HuH-7.5 (cell line): ENCODE data around the gene REG3G.
"Not testable (repeated sequence)": the region's sequence is repeated elsewhere in the genome, so short reads cannot be mapped to it uniquely, and the experiment has no call there.

Source experiments
- DNase-seq: peaks from one replicate; pipeline ENCODE4 v3.0.0; 2011; ENCODE audit warnings: low spot score

Gene REG3G

GRCh38 chr2:79016342-79016741, 9.2 kb upstream of the REG3G start:
- DNase-seq, result no peak

GRCh38 chr2:79026061-79026460, 559 bp downstream of the REG3G start:
- DNase-seq, result no peak

- DNase-seq, result no peak
Observed at GRCh38 chr2:79039944-79040343, 14.4 kb downstream of the REG3G start.

GRCh38 chr2:79041032-79041448, 15.5 kb downstream of the REG3G start:
- DNase-seq, result no peak

GRCh38 chr2:79053486-79053885, 28.0 kb downstream of the REG3G start:
- not testable (repeated sequence) for DNase-seq

GRCh38 chr2:79054769-79055168, 29.3 kb downstream of the REG3G start:
- not testable (repeated sequence) for DNase-seq

- no peak for DNase-seq
Observed at GRCh38 chr2:79065201-79065600, 39.7 kb downstream of the REG3G start.

GRCh38 chr2:79071078-79071477, 45.6 kb downstream of the REG3G start:
- no peak for DNase-seq
